HL-60 (cell line): ENCODE data around the gene CDH15.

Experiments
- DNase-seq, 2 experiments: peaks; one replicate each; pipeline ENCODE4 v3.0.0-alpha.2; 2010 to 2020; ENCODE audit warnings: low read depth in 1 of 2, low spot score in 1 of 2
- H3K27ac ChIP-seq: fragments of 250-450 bp; sonication (Bioruptor Pico); replicated peaks from 2 replicates; pipeline ENCODE4 v1.5.1; 2020; ENCODE audit warnings: mild to moderate bottlenecking, moderate library complexity
- H3K27me3 ChIP-seq: fragments of 250-450 bp; sonication (Bioruptor Pico); 2 replicates; pipeline ENCODE4 v1.5.1; 2021; ENCODE audit warnings: mild to moderate bottlenecking, moderate library complexity; ENCODE audit not compliant: insufficient read depth, poor library complexity, severe bottlenecking
- H3K4me3 ChIP-seq: replicated peaks from 2 replicates; pipeline ENCODE4 v1.5.1; 2011; ENCODE audit warnings: mild to moderate bottlenecking, control low read depth, low read length; ENCODE audit not compliant: insufficient read depth
- CTCF ChIP-seq: IDR thresholded peaks from one replicate; pipeline ENCODE4 v1.5.1; 2011; ENCODE audit warnings: low read length, control low read depth, inconsistent platforms; ENCODE audit not compliant: insufficient read depth
- GABPA ChIP-seq: IDR thresholded peaks from 2 replicates; pipeline ENCODE4 v1.6.1; 2012; ENCODE audit warnings: low read depth
- POLR2AphosphoS5 ChIP-seq: IDR thresholded peaks from 2 replicates; pipeline ENCODE4 v1.6.1; 2012; ENCODE audit warnings: low read depth
- REST ChIP-seq: IDR thresholded peaks from 2 replicates; pipeline ENCODE4 v1.6.1; 2012; ENCODE audit warnings: low read depth; ENCODE audit not compliant: insufficient replicate concordance
- SPI1 ChIP-seq: IDR thresholded peaks from 2 replicates; pipeline ENCODE4 v1.6.1; 2012; ENCODE audit warnings: low read depth, mild to moderate bottlenecking, borderline replicate concordance

The CDH15 gene

GRCh38 chr16:89193576-89194293, 22.2 kb downstream of the CDH15 start:
- no peak for DNase-seq
- no peak overlapping the region for H3K27ac ChIP-seq
- no peak for TF ChIP-seq GABPA
- no peak for TF ChIP-seq CTCF
- TF ChIP-seq REST, result no peak
- TF ChIP-seq POLR2AphosphoS5, result no peak
- no peak for TF ChIP-seq SPI1
- H3K27me3 ChIP-seq, result no peaks in the 10 kb centered on the region
- H3K4me3 ChIP-seq, result no peak overlapping the region

- H3K4me3 ChIP-seq, result no peak overlapping the region
- TF ChIP-seq SPI1 (no peak), CTCF (no peak), POLR2AphosphoS5 (no peak), REST (no peak), GABPA (no peak)
- no peak for DNase-seq
- no peaks in the 10 kb centered on the region for H3K27me3 ChIP-seq
- H3K27ac ChIP-seq, result no peak overlapping the region
Observed at GRCh38 chr16:89194340-89195311, 23.1 kb downstream of the CDH15 start.

GRCh38 chr16:89195521-89196171, 24.1 kb downstream of the CDH15 start:
- Histone ChIP-seq H3K27me3 (no peaks in the 10 kb centered on the region), H3K4me3 (no peak overlapping the region), H3K27ac (no peak overlapping the region)
- no peak for DNase-seq
- TF ChIP-seq CTCF (no peak), GABPA (no peak), REST (no peak), POLR2AphosphoS5 (no peak), SPI1 (no peak)
